ENCODE results near the gene GAREM1.

DNA sequence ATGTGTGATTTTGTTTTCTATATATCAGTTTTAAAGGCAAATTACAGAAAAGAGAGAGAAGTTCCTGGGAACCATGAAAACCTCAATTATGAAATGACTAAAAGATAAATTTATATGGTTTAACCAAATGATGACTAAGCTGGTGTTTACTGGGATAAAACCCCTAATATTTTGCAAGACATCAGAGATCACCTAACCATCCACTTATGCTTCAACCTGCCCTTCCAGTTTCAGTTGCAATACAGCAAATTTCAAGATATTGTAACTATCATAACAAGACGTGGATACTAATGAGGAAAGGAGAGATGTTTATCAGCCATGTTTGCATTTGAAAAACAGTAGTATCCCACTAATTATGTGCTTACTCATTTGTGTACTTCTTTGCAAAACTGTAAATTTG lies 108.2 kb downstream of the GAREM1 start:
- TF ChIP-seq, protein P1, sequence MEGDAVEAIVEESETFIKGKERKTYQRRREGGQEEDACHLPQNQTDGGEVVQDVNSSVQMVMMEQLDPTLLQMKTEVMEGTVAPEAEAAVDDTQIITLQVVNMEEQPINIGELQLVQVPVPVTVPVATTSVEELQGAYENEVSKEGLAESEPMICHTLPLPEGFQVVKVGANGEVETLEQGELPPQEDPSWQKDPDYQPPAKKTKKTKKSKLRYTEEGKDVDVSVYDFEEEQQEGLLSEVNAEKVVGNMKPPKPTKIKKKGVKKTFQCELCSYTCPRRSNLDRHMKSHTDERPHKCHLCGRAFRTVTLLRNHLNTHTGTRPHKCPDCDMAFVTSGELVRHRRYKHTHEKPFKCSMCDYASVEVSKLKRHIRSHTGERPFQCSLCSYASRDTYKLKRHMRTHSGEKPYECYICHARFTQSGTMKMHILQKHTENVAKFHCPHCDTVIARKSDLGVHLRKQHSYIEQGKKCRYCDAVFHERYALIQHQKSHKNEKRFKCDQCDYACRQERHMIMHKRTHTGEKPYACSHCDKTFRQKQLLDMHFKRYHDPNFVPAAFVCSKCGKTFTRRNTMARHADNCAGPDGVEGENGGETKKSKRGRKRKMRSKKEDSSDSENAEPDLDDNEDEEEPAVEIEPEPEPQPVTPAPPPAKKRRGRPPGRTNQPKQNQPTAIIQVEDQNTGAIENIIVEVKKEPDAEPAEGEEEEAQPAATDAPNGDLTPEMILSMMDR (IDR thresholded peaks at IDR 0.05): no peak
- TF ChIP-seq EZH2phosphoT487 (IDR thresholded peaks at IDR 0.05) (no peak), EZH2 (IDR thresholded peaks at IDR 0.05) (no peak)

Measured in neural progenitor cell (in vitro differentiated cells).